IPS-NIHi11 (cell line): ENCODE measurements around the gene COPB2.
"Not testable (repeated sequence)": the region's sequence is repeated elsewhere in the genome, so short reads cannot be mapped to it uniquely, and the experiment has no call there.

Experiments used
- DNase-seq: peaks from one replicate; pipeline ENCODE4 v3.0.0; 2012; ENCODE audit warnings: mixed read lengths, low spot score

COPB2 gene

GRCh38 chr3:139389552-139390368, at the start of gene COPB2:
Gene COPB2, minus strand, starts transcription at chr3:139389647. Its CDS starts 97 bp downstream, at chr3:139389550.
- peak; percentile 97 for DNase-seq

GRCh38 chr3:139434764-139435307, 45.4 kb upstream of the COPB2 start:
- no peak for DNase-seq

- DNase-seq: no peak
These were observed 44.8 kb upstream of the COPB2 start for GRCh38 chr3:139434228-139434627.

GRCh38 chr3:139433089-139433488, 43.6 kb upstream of the COPB2 start:
- DNase-seq: no peak

- no peak for DNase-seq
These were observed 41.0 kb upstream of the COPB2 start for GRCh38 chr3:139430493-139430892.

GRCh38 chr3:139427283-139428060, 38.0 kb upstream of the COPB2 start:
- DNase-seq: peak; percentile 76

- DNase-seq: no peak
These were observed 36.4 kb upstream of the COPB2 start for GRCh38 chr3:139425745-139426400.

GRCh38 chr3:139423232-139423631, 33.8 kb upstream of the COPB2 start:
- no peak for DNase-seq

GRCh38 chr3:139421460-139421859, 32.0 kb upstream of the COPB2 start:
- DNase-seq: no peak

GRCh38 chr3:139421040-139421439, 31.6 kb upstream of the COPB2 start:
- no peak for DNase-seq

- no peak for DNase-seq
These were observed 28.7 kb upstream of the COPB2 start for GRCh38 chr3:139418144-139418543.

GRCh38 chr3:139416275-139416674, 26.8 kb upstream of the COPB2 start:
- no peak for DNase-seq

- no peak for DNase-seq
These were observed 25.3 kb upstream of the COPB2 start for GRCh38 chr3:139414608-139415224.

- DNase-seq: not testable (repeated sequence)
These were observed 23.4 kb upstream of the COPB2 start for GRCh38 chr3:139412891-139413290.

- not testable (repeated sequence) for DNase-seq
These were observed 11.7 kb upstream of the COPB2 start for GRCh38 chr3:139401155-139401554.

- DNase-seq: no peak
These were observed 7.3 kb upstream of the COPB2 start for GRCh38 chr3:139396707-139397106.

- DNase-seq: no peak
These were observed 4.7 kb upstream of the COPB2 start for GRCh38 chr3:139394116-139394515.

- no peak for DNase-seq
These were observed 461 bp downstream of the COPB2 start for GRCh38 chr3:139388821-139389551.

- no peak for DNase-seq
These were observed 1.4 kb downstream of the COPB2 start for GRCh38 chr3:139388077-139388476.

GRCh38 chr3:139382291-139382690, 7.2 kb downstream of the COPB2 start:
- not testable (repeated sequence) for DNase-seq

- DNase-seq: no peak
These were observed 8.9 kb downstream of the COPB2 start for GRCh38 chr3:139380575-139380974.
